BE2C (cell line): ENCODE data around the gene GTPBP6.
"Not testable (repeated sequence)": the region's sequence is repeated elsewhere in the genome, so short reads cannot be mapped to it uniquely, and the experiment has no call there.

Experiments
- DNase-seq: peaks from one replicate; pipeline ENCODE4 v3.0.0-alpha.2; 2020
- H3K27me3 ChIP-seq: fragments of 250-450 bp; sonication (Bioruptor Pico); 2 replicates; pipeline ENCODE4 v1.5.1; 2020; ENCODE audit warnings: mild to moderate bottlenecking
- H3K36me3 ChIP-seq: fragments of 250-450 bp; sonication (Bioruptor Pico); 2 replicates; pipeline ENCODE4 v1.5.1; 2020; ENCODE audit warnings: mild to moderate bottlenecking
- H3K4me1 ChIP-seq: fragments of 250-450 bp; sonication (Bioruptor Pico); 2 replicates; pipeline ENCODE4 v1.5.1; 2020
- H3K4me3 ChIP-seq: 2 replicates; pipeline ENCODE4 v1.5.1; 2011; ENCODE audit warnings: low read depth, low read length
- H3K9me3 ChIP-seq: fragments of 250-450 bp; sonication (Bioruptor Pico); 2 replicates; pipeline ENCODE4 v1.5.1; 2020
- TF ChIP-seq, protein P1 (sequence below): IDR thresholded peaks from 2 replicates; pipeline ENCODE4 v1.5.1; 2012; ENCODE audit warnings: mild to moderate bottlenecking, low read depth, low read length

Gene GTPBP6

DNA sequence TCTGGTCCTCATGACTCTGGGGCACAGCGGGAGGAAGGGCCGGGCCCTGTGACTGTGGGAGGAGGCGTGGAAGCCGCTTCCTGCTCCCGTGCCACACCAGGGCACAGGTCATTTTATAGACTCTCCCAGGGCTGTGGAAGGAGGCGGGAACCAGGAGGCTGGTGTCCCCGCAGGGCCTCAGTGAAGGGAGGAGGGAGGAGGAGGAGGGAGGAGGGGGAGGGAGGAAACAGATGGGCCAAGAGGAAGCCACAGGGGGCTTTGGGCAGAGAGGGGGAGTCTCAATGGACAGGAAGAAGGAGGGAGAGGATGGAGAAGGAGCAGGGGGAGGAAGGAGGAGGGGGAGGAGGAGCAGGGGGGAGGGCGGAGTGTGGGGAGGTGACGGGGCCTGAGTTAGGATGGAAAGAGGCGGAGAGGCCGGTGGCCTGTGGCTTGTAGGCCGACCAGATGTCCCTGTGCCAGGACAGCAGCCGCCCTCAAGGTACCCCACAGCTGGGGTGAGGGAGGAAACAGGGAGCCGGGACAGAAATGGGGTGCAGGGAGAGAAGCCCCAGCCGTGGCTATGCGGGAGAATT lies 43.6 kb downstream of the GTPBP6 start:
- Histone ChIP-seq H3K9me3 (no peaks in the 10 kb centered on the region), H3K36me3 (no peaks in the 10 kb centered on the region), H3K4me3 (no peak overlapping the region), H3K4me1 (no peaks in the 10 kb centered on the region), H3K27me3 (peaks cover 4% of the 10 kb centered on the region; the same call in 1 of the 2 replicates)
- no peak for DNase-seq
- TF ChIP-seq, protein P1, sequence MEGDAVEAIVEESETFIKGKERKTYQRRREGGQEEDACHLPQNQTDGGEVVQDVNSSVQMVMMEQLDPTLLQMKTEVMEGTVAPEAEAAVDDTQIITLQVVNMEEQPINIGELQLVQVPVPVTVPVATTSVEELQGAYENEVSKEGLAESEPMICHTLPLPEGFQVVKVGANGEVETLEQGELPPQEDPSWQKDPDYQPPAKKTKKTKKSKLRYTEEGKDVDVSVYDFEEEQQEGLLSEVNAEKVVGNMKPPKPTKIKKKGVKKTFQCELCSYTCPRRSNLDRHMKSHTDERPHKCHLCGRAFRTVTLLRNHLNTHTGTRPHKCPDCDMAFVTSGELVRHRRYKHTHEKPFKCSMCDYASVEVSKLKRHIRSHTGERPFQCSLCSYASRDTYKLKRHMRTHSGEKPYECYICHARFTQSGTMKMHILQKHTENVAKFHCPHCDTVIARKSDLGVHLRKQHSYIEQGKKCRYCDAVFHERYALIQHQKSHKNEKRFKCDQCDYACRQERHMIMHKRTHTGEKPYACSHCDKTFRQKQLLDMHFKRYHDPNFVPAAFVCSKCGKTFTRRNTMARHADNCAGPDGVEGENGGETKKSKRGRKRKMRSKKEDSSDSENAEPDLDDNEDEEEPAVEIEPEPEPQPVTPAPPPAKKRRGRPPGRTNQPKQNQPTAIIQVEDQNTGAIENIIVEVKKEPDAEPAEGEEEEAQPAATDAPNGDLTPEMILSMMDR = no peak

DNA sequence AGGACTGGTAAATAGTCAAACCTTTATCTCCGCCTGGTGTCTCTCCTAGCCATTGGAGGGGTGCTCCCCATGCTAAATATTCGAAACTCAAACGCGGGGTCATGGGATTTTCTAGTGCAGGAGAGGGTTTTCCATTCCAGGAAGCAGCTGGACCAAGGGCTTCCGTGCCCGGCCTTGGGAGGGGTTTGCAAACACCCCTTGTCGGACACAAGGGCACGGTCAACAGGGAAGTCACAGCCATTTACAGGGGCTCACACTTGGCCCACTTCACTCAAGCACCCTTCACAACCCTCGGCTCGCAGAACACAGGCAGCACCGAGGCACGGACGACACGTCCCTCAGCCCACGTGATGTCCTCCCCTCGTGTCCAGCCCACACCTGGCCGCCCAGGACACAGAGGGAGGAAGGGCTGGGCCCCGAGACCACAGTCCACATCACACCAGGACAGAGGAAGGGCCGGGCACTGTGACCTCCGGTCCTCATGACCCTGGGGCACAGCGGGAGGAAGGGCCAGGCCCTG lies 47.7 kb downstream of the GTPBP6 start:
- Histone ChIP-seq H3K36me3 (no peaks in the 10 kb centered on the region), H3K4me1 (no peaks in the 10 kb centered on the region), H3K9me3 (no peaks in the 10 kb centered on the region), H3K27me3 (no peaks in the 10 kb centered on the region), H3K4me3 (no peak overlapping the region)
- no peak for DNase-seq
- TF ChIP-seq, protein P1 = no peak

DNA sequence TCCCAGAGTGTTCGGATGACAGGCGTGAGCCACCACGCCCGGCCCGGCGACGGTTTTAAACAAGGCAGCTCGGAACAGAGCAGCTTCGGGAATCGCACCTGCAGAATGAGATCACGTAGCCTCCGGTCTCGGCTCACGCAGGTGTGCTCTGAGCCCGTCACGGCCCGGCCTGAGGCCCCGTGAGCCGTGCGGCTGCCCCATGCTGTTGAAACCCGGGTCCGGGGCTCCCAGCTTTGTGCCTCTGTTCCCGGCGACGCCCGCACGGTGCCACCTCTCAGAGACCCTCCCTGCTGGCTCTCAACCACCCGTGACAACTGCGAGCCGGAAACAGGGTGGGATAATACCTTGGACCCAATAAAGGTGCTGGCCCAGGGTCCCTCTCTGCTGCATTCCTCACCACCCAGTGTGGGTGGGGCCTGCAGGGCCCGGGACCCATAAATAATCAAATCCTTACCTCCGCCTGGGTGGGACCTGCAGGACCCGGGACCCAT lies 50.8 kb downstream of the GTPBP6 start:
- TF ChIP-seq, protein P1 = no peak
- no peak for DNase-seq
- no peak overlapping the region for H3K4me3 ChIP-seq
- H3K9me3 ChIP-seq = no peaks in the 10 kb centered on the region
- H3K4me1 ChIP-seq = no peaks in the 10 kb centered on the region
- H3K27me3 ChIP-seq = no peaks in the 10 kb centered on the region
- no peaks in the 10 kb centered on the region for H3K36me3 ChIP-seq

DNA sequence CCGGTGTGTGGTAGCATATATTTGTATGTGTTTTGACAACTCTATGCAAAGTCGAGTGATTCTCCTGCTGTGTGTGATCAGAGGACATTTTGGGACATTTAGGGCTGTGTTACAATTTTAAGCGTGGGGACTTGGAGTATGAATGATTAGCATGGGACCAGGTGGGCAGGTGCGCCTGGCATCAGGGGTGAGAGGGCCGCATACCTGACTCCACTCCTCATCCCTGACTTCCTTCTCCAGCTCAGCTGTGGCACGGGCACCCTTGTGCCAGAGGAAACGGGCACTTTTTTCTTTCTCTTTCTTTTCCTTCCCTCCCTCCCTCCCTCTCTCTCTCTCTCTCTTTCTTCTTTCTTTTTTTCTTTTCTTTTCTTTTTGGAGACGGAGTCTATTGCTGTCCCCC lies 53.1 kb downstream of the GTPBP6 start:
- DNase-seq = no peak
- TF ChIP-seq, protein P1 = no peak

DNA sequence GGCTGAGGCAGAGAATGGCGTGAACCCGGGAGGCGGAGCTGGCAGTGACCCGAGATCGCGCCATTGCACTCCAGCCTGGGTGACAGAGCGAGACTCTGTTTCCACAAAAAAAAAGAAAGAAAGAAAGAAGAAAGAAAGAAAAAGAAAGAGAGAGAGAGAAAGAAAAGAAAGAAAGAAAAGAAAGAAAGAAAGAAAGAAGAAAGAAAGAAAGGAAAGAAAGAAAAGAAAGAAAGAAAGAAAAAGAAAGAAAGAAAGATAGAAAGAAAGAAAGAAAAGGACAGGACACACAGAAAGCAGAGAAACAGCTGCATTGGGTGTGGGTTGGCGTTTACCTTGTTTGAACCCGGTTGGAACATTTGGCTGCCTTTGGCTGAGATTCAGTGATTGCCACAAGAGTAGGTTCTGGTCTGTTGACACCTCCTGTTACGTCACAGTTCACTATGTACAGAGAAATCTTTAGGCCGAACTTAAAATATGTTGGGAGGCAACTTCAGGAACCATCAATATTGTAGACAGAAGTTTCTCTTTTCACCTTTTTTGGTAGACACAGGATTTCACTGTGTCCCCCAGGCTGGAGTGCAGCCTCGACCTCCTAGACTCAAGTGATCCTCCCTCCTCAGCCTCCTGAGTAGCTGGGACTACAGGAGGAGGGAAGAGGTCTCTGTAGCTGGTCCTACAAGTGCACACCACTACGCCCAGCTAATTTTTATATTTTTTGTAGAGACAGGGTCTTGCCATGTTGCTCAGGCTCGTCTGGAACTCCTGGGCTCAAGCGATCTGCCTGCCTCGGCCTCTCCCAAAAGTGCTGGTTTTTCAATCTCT lies 53.8 kb downstream of the GTPBP6 start:
- H3K36me3 ChIP-seq = no peaks in the 10 kb centered on the region
- no peak overlapping the region for H3K4me3 ChIP-seq
- DNase-seq = no peak
- no peaks in the 10 kb centered on the region for H3K27me3 ChIP-seq
- no peaks in the 10 kb centered on the region for H3K4me1 ChIP-seq
- H3K9me3 ChIP-seq = no peaks in the 10 kb centered on the region
- TF ChIP-seq, protein P1 = no peak

More for the DNA sequence above, 53.1 kb downstream of the GTPBP6 start:
- no peaks in the 10 kb centered on the region for H3K27me3 ChIP-seq
- no peaks in the 10 kb centered on the region for H3K4me1 ChIP-seq
- no peaks in the 10 kb centered on the region for H3K9me3 ChIP-seq
- H3K4me3 ChIP-seq = no peak overlapping the region
- H3K36me3 ChIP-seq = no peaks in the 10 kb centered on the region

DNA sequence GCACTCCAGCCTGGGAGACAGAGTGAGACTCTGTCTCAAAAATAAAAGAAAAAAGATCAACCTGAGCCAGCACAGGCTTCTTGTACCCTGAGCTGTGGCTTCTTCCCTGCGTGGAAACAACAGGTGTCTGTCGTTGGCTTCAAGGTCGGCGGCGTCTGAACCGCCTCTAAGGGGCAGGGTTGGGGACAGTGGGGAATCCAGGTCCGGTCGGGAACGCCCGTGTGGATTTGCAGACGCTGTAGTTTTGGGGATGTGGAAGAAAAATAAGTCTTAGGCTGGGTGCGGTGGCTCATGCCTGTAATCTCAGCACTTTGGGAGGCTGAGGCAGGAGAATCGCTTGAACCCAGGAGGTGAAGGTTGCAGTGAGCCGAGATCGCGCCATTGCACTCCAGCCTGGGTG lies 54.6 kb downstream of the GTPBP6 start:
- not testable (repeated sequence) for H3K27me3 ChIP-seq, H3K9me3 ChIP-seq, H3K4me3 ChIP-seq, H3K4me1 ChIP-seq, DNase-seq, H3K36me3 ChIP-seq
